ENCODE results near the gene CHRDL2. TPM values are rescaled to one million over a fixed set of nuclear protein-coding genes. Genes with fewer than 3 reads are reported as not detected.

Gene CHRDL2
- polyA plus RNA-seq, 2 donors = 1.4 to 2.8 TPM

DNA sequence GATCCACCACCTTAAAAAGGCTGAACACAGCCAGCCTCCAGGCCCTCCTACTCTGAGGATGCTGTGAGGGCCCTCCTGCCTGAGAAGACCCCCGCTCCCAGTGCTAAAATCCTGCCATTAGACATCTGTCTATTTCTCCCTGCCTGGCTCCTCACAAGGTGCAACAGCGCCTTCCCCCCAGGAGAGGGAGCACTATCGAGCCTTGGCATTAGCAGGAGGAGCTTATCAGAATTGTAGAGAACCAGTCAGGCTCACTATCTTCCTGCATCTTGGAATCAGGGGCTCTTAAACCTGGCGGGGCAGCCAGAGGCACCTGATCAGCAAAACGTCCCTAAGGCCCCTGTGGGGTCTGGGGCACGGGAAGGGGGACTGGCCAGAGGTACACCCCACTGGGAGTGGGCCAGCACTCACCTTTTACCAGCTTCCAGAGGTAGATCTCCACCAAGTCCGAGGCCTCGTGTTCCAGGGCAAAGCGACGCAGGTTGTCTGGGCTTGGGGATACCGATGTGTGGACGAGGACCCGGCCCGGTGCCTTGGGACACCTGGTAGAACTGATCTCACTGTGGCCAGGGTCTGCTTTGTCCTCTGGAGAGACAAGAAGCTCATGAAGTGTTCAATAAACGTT, 28.7 kb downstream of the CHRDL2 start:
- H3K27ac ChIP-seq (ENCODE audit: low read depth in 2 of 2, low read length in 1 of 2) = no peak overlapping the region
- H3K4me3 ChIP-seq (ENCODE audit: low read depth in 1 of 2, low read length in 2 of 2) = no peak overlapping the region
- H3K36me3 ChIP-seq (ENCODE audit: control insufficient read depth in 2 of 2, insufficient read depth in 2 of 2, low read length in 1 of 2) = no peaks in the 10 kb centered on the region
- no peaks in the 10 kb centered on the region for H3K9me3 ChIP-seq (ENCODE audit: control insufficient read depth in 2 of 2, insufficient read depth in 1 of 2, low read depth in 1 of 2, low read length in 1 of 2)
- H3K4me1 ChIP-seq (ENCODE audit: control insufficient read depth in 2 of 2, insufficient read depth in 2 of 2, low read length in 1 of 2) = no peaks in the 10 kb centered on the region
- 46 to 51% methylated on average over 15 of the region's 15 CpGs for WGBS, 2 donors
- H3K27me3 ChIP-seq (ENCODE audit: control insufficient read depth in 1 of 2, insufficient read depth in 2 of 2, low read length in 2 of 2) = no peaks in the 10 kb centered on the region

DNA sequence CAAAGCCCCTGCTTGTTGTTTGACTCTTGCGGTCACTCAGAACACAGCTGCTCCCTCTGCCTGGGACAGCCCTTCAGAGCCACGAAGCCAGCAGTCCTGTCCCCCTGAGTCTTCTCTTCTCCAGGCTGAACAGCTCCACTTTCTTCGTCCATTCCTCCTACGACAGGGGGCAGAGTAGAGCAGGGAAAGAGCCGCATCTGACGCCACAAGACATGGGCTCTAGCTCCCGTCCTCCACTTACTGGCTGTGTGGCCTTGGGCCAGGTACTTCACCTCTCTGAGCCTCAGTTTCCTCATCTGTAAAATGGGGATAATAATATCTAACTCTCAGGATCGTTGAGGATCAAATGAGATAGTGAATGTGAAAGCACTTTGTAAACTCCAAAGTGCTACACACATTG, 29.9 kb downstream of the CHRDL2 start:
- H3K36me3 ChIP-seq (ENCODE audit: control insufficient read depth in 2 of 2, insufficient read depth in 2 of 2, low read length in 1 of 2) = no peaks in the 10 kb centered on the region
- 67 to 70% methylated on average over 8 of the region's 8 CpGs for WGBS, 2 donors

GRCh38 chr11:74699615-74700396, 31.4 kb downstream of the CHRDL2 start:
- no peaks in the 10 kb centered on the region for H3K36me3 ChIP-seq (ENCODE audit: control insufficient read depth in 2 of 2, insufficient read depth in 2 of 2, low read length in 1 of 2)
- 82 to 83% methylated on average over 9 of the region's 9 CpGs for WGBS, 2 donors
- H3K4me1 ChIP-seq (ENCODE audit: control insufficient read depth in 2 of 2, insufficient read depth in 2 of 2, low read length in 1 of 2) = peaks cover 0 to 2% of the 10 kb centered on the region in 2 donors
- H3K9me3 ChIP-seq (ENCODE audit: control insufficient read depth in 2 of 2, insufficient read depth in 1 of 2, low read depth in 1 of 2, low read length in 1 of 2) = no peaks in the 10 kb centered on the region
- no peak overlapping the region for H3K4me3 ChIP-seq (ENCODE audit: low read depth in 1 of 2, low read length in 2 of 2)
- H3K27me3 ChIP-seq (ENCODE audit: control insufficient read depth in 1 of 2, insufficient read depth in 2 of 2, low read length in 2 of 2) = no peaks in the 10 kb centered on the region
- H3K27ac ChIP-seq (ENCODE audit: low read depth in 2 of 2, low read length in 1 of 2) = no peak overlapping the region

More for the DNA sequence above, 29.9 kb downstream of the CHRDL2 start:
- Histone ChIP-seq H3K27me3 (ENCODE audit: control insufficient read depth in 1 of 2, insufficient read depth in 2 of 2, low read length in 2 of 2) (no peaks in the 10 kb centered on the region), H3K9me3 (ENCODE audit: control insufficient read depth in 2 of 2, insufficient read depth in 1 of 2, low read depth in 1 of 2, low read length in 1 of 2) (no peaks in the 10 kb centered on the region), H3K4me1 (ENCODE audit: control insufficient read depth in 2 of 2, insufficient read depth in 2 of 2, low read length in 1 of 2) (no peaks in the 10 kb centered on the region), H3K4me3 (ENCODE audit: low read depth in 1 of 2, low read length in 2 of 2) (no peak overlapping the region), H3K27ac (ENCODE audit: low read depth in 2 of 2, low read length in 1 of 2) (no peak overlapping the region)

- no peaks in the 10 kb centered on the region for H3K36me3 ChIP-seq (ENCODE audit: control insufficient read depth in 2 of 2, insufficient read depth in 2 of 2, low read length in 1 of 2)
- no peaks in the 10 kb centered on the region for H3K27me3 ChIP-seq (ENCODE audit: control insufficient read depth in 1 of 2, insufficient read depth in 2 of 2, low read length in 2 of 2)
- peak overlapping the region; percentile 66 for H3K27ac ChIP-seq (ENCODE audit: low read depth in 2 of 2, low read length in 1 of 2)
- H3K4me3 ChIP-seq (ENCODE audit: low read depth in 1 of 2, low read length in 2 of 2) = no peak overlapping the region
- H3K4me1 ChIP-seq (ENCODE audit: control insufficient read depth in 2 of 2, insufficient read depth in 2 of 2, low read length in 1 of 2) = peaks cover 0 to 2% of the 10 kb centered on the region in 2 donors
- H3K9me3 ChIP-seq (ENCODE audit: control insufficient read depth in 2 of 2, insufficient read depth in 1 of 2, low read depth in 1 of 2, low read length in 1 of 2) = no peaks in the 10 kb centered on the region
- WGBS, 2 donors = 69 to 78% methylated on average over 4 of the region's 4 CpGs
Observed at GRCh38 chr11:74697722-74698121, 33.5 kb downstream of the CHRDL2 start.

DNA sequence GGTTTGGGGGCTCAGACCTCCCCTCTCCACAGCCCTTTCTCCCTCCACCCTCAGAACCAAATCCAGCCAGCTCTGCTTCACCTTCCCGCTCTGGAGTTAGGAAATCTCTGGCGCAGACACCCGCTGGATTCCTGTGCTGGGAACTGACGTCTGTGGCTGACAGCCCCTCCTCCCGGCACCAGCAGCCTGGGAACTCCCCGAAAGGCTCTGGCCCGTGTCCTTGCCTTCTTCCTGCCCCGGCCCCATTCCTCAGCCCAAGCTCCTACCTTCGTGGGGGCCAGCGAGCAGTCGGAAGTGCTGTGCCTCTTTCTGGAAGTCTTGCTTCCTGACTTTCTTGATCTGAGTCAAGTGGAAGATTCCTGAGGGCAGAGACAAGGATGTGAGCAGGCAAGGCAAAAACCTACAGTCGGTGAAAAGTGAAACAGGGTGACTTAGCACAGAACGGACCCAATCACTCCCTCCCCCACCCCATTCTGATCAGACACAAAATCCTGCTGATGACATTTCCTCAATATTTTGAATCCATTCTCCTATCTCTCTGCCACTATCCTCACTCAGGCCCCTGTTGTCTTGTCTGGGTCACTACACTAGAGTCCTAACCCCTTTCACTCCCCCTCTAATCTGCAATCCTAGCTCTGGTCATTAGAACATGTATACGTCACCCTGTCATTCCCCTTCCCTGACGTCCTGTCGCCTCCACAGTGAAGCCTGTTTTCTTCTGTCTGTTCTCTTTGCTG, 34.1 kb downstream of the CHRDL2 start:
- Histone ChIP-seq H3K4me3 (ENCODE audit: low read depth in 1 of 2, low read length in 2 of 2) (no peak overlapping the region), H3K36me3 (ENCODE audit: control insufficient read depth in 2 of 2, insufficient read depth in 2 of 2, low read length in 1 of 2) (no peaks in the 10 kb centered on the region), H3K27me3 (ENCODE audit: control insufficient read depth in 1 of 2, insufficient read depth in 2 of 2, low read length in 2 of 2) (no peaks in the 10 kb centered on the region), H3K4me1 (ENCODE audit: control insufficient read depth in 2 of 2, insufficient read depth in 2 of 2, low read length in 1 of 2) (peaks cover 0 to 2% of the 10 kb centered on the region in 2 donors), H3K9me3 (ENCODE audit: control insufficient read depth in 2 of 2, insufficient read depth in 1 of 2, low read depth in 1 of 2, low read length in 1 of 2) (no peaks in the 10 kb centered on the region), H3K27ac (ENCODE audit: low read depth in 2 of 2, low read length in 1 of 2) (peak overlapping the region; percentile 66 to 73)
- 24 to 25% methylated on average over 16 of the region's 16 CpGs for WGBS, 2 donors

- WGBS, 2 donors = 54 to 57% methylated on average over 6 of the region's 6 CpGs
- Histone ChIP-seq H3K4me3 (ENCODE audit: low read depth in 1 of 2, low read length in 2 of 2) (no peak overlapping the region), H3K4me1 (ENCODE audit: control insufficient read depth in 2 of 2, insufficient read depth in 2 of 2, low read length in 1 of 2) (peaks cover 0 to 2% of the 10 kb centered on the region in 2 donors), H3K27me3 (ENCODE audit: control insufficient read depth in 1 of 2, insufficient read depth in 2 of 2, low read length in 2 of 2) (no peaks in the 10 kb centered on the region), H3K27ac (ENCODE audit: low read depth in 2 of 2, low read length in 1 of 2) (peak overlapping the region; percentile 66 to 73), H3K9me3 (ENCODE audit: control insufficient read depth in 2 of 2, insufficient read depth in 1 of 2, low read depth in 1 of 2, low read length in 1 of 2) (no peaks in the 10 kb centered on the region), H3K36me3 (ENCODE audit: control insufficient read depth in 2 of 2, insufficient read depth in 2 of 2, low read length in 1 of 2) (no peaks in the 10 kb centered on the region)
Observed at GRCh38 chr11:74696500-74696899, 34.7 kb downstream of the CHRDL2 start.

- Histone ChIP-seq H3K4me1 (ENCODE audit: control insufficient read depth in 2 of 2, insufficient read depth in 2 of 2, low read length in 1 of 2) (peaks cover 0 to 2% of the 10 kb centered on the region in 2 donors), H3K27me3 (ENCODE audit: control insufficient read depth in 1 of 2, insufficient read depth in 2 of 2, low read length in 2 of 2) (no peaks in the 10 kb centered on the region), H3K4me3 (ENCODE audit: low read depth in 1 of 2, low read length in 2 of 2) (no peak overlapping the region), H3K9me3 (ENCODE audit: control insufficient read depth in 2 of 2, insufficient read depth in 1 of 2, low read depth in 1 of 2, low read length in 1 of 2) (no peaks in the 10 kb centered on the region), H3K36me3 (ENCODE audit: control insufficient read depth in 2 of 2, insufficient read depth in 2 of 2, low read length in 1 of 2) (no peaks in the 10 kb centered on the region), H3K27ac (ENCODE audit: low read depth in 2 of 2, low read length in 1 of 2) (peak overlapping the region in 1 of 2 donors; percentile 49)
- 87 to 91% methylated on average over 11 of the region's 11 CpGs for WGBS, 2 donors
Observed at GRCh38 chr11:74695705-74696280, 35.4 kb downstream of the CHRDL2 start.

- no peak overlapping the region for H3K4me3 ChIP-seq (ENCODE audit: low read depth in 1 of 2, low read length in 2 of 2)
- 78 to 79% methylated on average over 10 of the region's 10 CpGs for WGBS, 2 donors
- H3K4me1 ChIP-seq (ENCODE audit: control insufficient read depth in 2 of 2, insufficient read depth in 2 of 2, low read length in 1 of 2) = peaks cover 0 to 2% of the 10 kb centered on the region in 2 donors
- no peaks in the 10 kb centered on the region for H3K36me3 ChIP-seq (ENCODE audit: control insufficient read depth in 2 of 2, insufficient read depth in 2 of 2, low read length in 1 of 2)
- H3K27me3 ChIP-seq (ENCODE audit: control insufficient read depth in 1 of 2, insufficient read depth in 2 of 2, low read length in 2 of 2) = no peaks in the 10 kb centered on the region
- no peak overlapping the region for H3K27ac ChIP-seq (ENCODE audit: low read depth in 2 of 2, low read length in 1 of 2)
- H3K9me3 ChIP-seq (ENCODE audit: control insufficient read depth in 2 of 2, insufficient read depth in 1 of 2, low read depth in 1 of 2, low read length in 1 of 2) = no peaks in the 10 kb centered on the region
Observed at GRCh38 chr11:74694136-74694930, 36.9 kb downstream of the CHRDL2 start.

- 84 to 85% methylated on average over 5 of the region's 5 CpGs for WGBS, 2 donors
- no peak overlapping the region for H3K27ac ChIP-seq (ENCODE audit: low read depth in 2 of 2, low read length in 1 of 2)
Observed at GRCh38 chr11:74693531-74693930, 37.7 kb downstream of the CHRDL2 start.

More at GRCh38 chr11:74693531-74693930, 37.7 kb downstream of the CHRDL2 start:
- Histone ChIP-seq H3K9me3 (ENCODE audit: control insufficient read depth in 2 of 2, insufficient read depth in 1 of 2, low read depth in 1 of 2, low read length in 1 of 2) (no peaks in the 10 kb centered on the region), H3K36me3 (ENCODE audit: control insufficient read depth in 2 of 2, insufficient read depth in 2 of 2, low read length in 1 of 2) (no peaks in the 10 kb centered on the region), H3K4me3 (ENCODE audit: low read depth in 1 of 2, low read length in 2 of 2) (no peak overlapping the region), H3K4me1 (ENCODE audit: control insufficient read depth in 2 of 2, insufficient read depth in 2 of 2, low read length in 1 of 2) (peaks cover 0 to 2% of the 10 kb centered on the region in 2 donors), H3K27me3 (ENCODE audit: control insufficient read depth in 1 of 2, insufficient read depth in 2 of 2, low read length in 2 of 2) (no peaks in the 10 kb centered on the region)
